H1 (cell line): Measurements from ENCODE around the gene MT1B. TPM values are rescaled to one million over a fixed set of nuclear protein-coding genes. Genes with fewer than 3 reads are reported as not detected.

ENCODE experiments used
- CHD7 ChIP-seq: fragments of 300-600 bp; sonication (generic); IDR thresholded peaks from 2 replicates; pipeline ENCODE4 v1.7.1; 2012; ENCODE audit warnings: low read length, moderate library complexity, mild to moderate bottlenecking, inconsistent platforms; ENCODE audit not compliant: insufficient replicate concordance
- GABPA ChIP-seq: IDR thresholded peaks from 2 replicates; pipeline ENCODE4 v1.6.1; 2011; ENCODE audit warnings: mild to moderate bottlenecking, low read length, moderate library complexity, borderline replicate concordance; ENCODE audit not compliant: insufficient read depth
- SUZ12 ChIP-seq: fragments of 200-600 bp; sonication (generic); IDR thresholded peaks from 2 replicates; pipeline ENCODE4 v1.6.1; 2012; ENCODE audit warnings: mild to moderate bottlenecking, inconsistent platforms, low read length, moderate library complexity, mixed read lengths
- polyA plus RNA-seq, 7 experiments: library from polyadenylated mRNA; depleted of rRNA in 3 of 7; stranded (reverse) in 5 of 7; unstranded in 2 of 7; fragments of >200 nt in 5 of 7; fragments of 200-250 nt in 2 of 7; gene quantifications; 1 replicate in 5 of 7; 2 replicates in 1 of 7; 4 replicates in 1 of 7; pipeline versions ENCODE4 v1.2.1 to v1.2.3, GENCODE V29; 2011 to 2013; ENCODE audit warnings: missing spikeins in 2 of 7, mixed read lengths in 2 of 7
- total RNA-seq: library from RNA; stranded (reverse); fragmentation: NEBNext Ultra II Directional; extraction: Animal tissue kit (Norgen Biotek cat#: 25700); gene quantifications from 2 replicates; pipeline ENCODE4 v1.2.1, GENCODE V29; 2021

Gene MT1B
- total and polyA plus RNA-seq, 2 of the 8 experiments (the other 6 are each of a cell fraction or from before 2014, with no cell fraction given), result not detected

- TF ChIP-seq GABPA (no peak), CHD7 (no peak), SUZ12 (no peak)
Observed at GRCh38 chr16:56639045-56639444, 12.6 kb upstream of the MT1B start (continued).
